Breast epithelium (tissue), 3 donors: ENCODE measurements around the gene ERVW-1.

ENCODE experiments used
- POLR2A ChIP-seq: fragments of 450-650 bp; IDR thresholded peaks from one replicate; pipeline ENCODE4 v1.6.1; 2016; ENCODE audit warnings: antibody characterized with exemption, mild to moderate bottlenecking, moderate library complexity
- POLR2AphosphoS5 ChIP-seq, 3 donors: sonication (generic); formaldehyde crosslinking; IDR thresholded peaks; one replicate each; pipeline ENCODE4 v1.6.1; 2017; ENCODE audit warnings: antibody characterized with exemption in 3 of 3
- TF ChIP-seq, protein P1 (sequence below), 3 donors: fragments of 450-650 bp; IDR thresholded peaks; one replicate each; pipeline ENCODE4 v1.5.1; 2016 to 2017; ENCODE audit warnings: antibody characterized with exemption in 3 of 3, mild to moderate bottlenecking in 3 of 3, moderate library complexity in 3 of 3

DNA sequence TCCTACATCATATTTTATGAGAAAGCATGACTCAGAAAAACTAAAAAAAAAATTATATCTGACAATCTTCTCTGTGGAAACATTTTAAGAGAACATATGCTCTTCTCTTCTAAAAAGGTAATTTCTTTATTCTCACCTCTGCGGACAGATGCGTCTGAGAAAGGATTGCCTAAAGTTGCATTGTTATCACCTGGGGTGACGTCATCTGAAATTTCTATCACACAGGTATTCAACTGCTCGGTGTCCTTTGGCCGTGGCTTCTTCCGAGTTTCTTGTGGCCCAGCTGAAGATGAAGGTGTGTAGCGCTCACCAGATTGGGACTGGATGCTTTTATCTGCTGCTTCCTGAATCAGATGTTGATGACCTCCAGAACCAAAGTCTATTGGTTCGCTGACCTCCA lies 44.7 kb downstream of the ERVW-1 start:
- TF ChIP-seq, protein P1, sequence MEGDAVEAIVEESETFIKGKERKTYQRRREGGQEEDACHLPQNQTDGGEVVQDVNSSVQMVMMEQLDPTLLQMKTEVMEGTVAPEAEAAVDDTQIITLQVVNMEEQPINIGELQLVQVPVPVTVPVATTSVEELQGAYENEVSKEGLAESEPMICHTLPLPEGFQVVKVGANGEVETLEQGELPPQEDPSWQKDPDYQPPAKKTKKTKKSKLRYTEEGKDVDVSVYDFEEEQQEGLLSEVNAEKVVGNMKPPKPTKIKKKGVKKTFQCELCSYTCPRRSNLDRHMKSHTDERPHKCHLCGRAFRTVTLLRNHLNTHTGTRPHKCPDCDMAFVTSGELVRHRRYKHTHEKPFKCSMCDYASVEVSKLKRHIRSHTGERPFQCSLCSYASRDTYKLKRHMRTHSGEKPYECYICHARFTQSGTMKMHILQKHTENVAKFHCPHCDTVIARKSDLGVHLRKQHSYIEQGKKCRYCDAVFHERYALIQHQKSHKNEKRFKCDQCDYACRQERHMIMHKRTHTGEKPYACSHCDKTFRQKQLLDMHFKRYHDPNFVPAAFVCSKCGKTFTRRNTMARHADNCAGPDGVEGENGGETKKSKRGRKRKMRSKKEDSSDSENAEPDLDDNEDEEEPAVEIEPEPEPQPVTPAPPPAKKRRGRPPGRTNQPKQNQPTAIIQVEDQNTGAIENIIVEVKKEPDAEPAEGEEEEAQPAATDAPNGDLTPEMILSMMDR (IDR thresholded peaks at IDR 0.05): no peak
- no peak for TF ChIP-seq POLR2A
- no peak for TF ChIP-seq POLR2AphosphoS5 (IDR thresholded peaks at IDR 0.05)
